Measurements from ENCODE around the gene HDGF.
A peak's percentile ranks its signal among the peaks of the same experiment; 100 is the strongest.

The HDGF gene

GRCh38 chr1:156707417-156708217 is 43.9 kb downstream of the HDGF start:
- POLR2A ChIA-PET: interaction anchor here (1.9 to 9.5 kb wide), 3 partner anchors 18 to 46 kb away, joined by 4 to 120 read pairs (median 72); partner anchors contain the start of genes ISG20L2 and METTL25B
- CTCF ChIA-PET: interaction anchor here (0.6 to 20.6 kb wide), 7 partner anchors 11 to 176 kb away, joined by 3 to 429 read pairs (median 3); partner anchors contain the start of genes ISG20L2, METTL25B and NTRK1
- DNase-seq (ENCODE audit: extremely low spot score): no peak
- TF ChIP-seq FOXM1 (IDR thresholded peaks at IDR 0.05; ENCODE audit: borderline replicate concordance) (no peak), FOXA1 (IDR thresholded peaks at IDR 0.05) (no peak), BHLHE40 (IDR thresholded peaks at IDR 0.05; ENCODE audit: borderline replicate concordance) (no peak), ZNF384 (IDR thresholded peaks at IDR 0.05) (no peak), NFRKB (IDR thresholded peaks at IDR 0.05) (no peak), L3MBTL2 (conservative IDR thresholded peaks at IDR 0.05) (no peak), HDGF (IDR thresholded peaks at IDR 0.05; ENCODE audit: borderline replicate concordance) (no peak), ELF4 (IDR thresholded peaks at IDR 0.05) (no peak), SUZ12 (IDR thresholded peaks at IDR 0.05) (no peak), LEF1 (IDR thresholded peaks at IDR 0.05; ENCODE audit: borderline replicate concordance) (no peak), ARNT (IDR thresholded peaks at IDR 0.05) (no peak), SP1 (IDR thresholded peaks at IDR 0.05) (no peak), TARDBP (IDR thresholded peaks at IDR 0.05) (no peak), CTBP1 (IDR thresholded peaks at IDR 0.05; ENCODE audit: borderline replicate concordance) (no peak), FOXK2 (IDR thresholded peaks at IDR 0.05) (no peak), PKNOX1 (IDR thresholded peaks at IDR 0.05) (no peak)

- DNase-seq (ENCODE audit: extremely low spot score): no peak
- ChIA-PET POLR2A (interaction anchor here (0.6 to 9.5 kb wide), 9 partner anchors 17 to 107 kb away, joined by 3 to 120 read pairs (median 4); partner anchors contain the start of genes ISG20L2, METTL25B, MRPL24 and NES), CTCF (interaction anchor here (0.6 to 20.6 kb wide), 14 partner anchors 9 to 177 kb away, joined by 3 to 429 read pairs (median 5); partner anchors contain the start of genes ISG20L2, METTL25B and NTRK1)
- TF ChIP-seq CTBP1 (IDR thresholded peaks at IDR 0.05; ENCODE audit: borderline replicate concordance): no peak
- no peak for TF ChIP-seq SP1 (IDR thresholded peaks at IDR 0.05)
- no peak for TF ChIP-seq ZNF384 (IDR thresholded peaks at IDR 0.05)
- no peak for TF ChIP-seq NFRKB (IDR thresholded peaks at IDR 0.05)
- TF ChIP-seq TARDBP (IDR thresholded peaks at IDR 0.05): no peak
- no peak for TF ChIP-seq SUZ12 (IDR thresholded peaks at IDR 0.05)
- no peak for TF ChIP-seq PKNOX1 (IDR thresholded peaks at IDR 0.05)
- no peak for TF ChIP-seq FOXA1 (IDR thresholded peaks at IDR 0.05)
- no peak for TF ChIP-seq LEF1 (IDR thresholded peaks at IDR 0.05; ENCODE audit: borderline replicate concordance)
- TF ChIP-seq ELF4 (IDR thresholded peaks at IDR 0.05): no peak
- no peak for TF ChIP-seq HDGF (IDR thresholded peaks at IDR 0.05; ENCODE audit: borderline replicate concordance)
- no peak for TF ChIP-seq ARNT (IDR thresholded peaks at IDR 0.05)
- no peak for TF ChIP-seq L3MBTL2 (conservative IDR thresholded peaks at IDR 0.05)
- no peak for TF ChIP-seq FOXM1 (IDR thresholded peaks at IDR 0.05; ENCODE audit: borderline replicate concordance)
These were observed 44.6 kb downstream of the HDGF start for GRCh38 chr1:156706657-156707416.

- TF ChIP-seq SUZ12 (IDR thresholded peaks at IDR 0.05): no peak
- peak; percentile 47; the same call in 1 of the 2 replicates for TF ChIP-seq PKNOX1 (IDR thresholded peaks at IDR 0.05)
- peak; percentile 50 for TF ChIP-seq L3MBTL2 (conservative IDR thresholded peaks at IDR 0.05)
- TF ChIP-seq LEF1 (IDR thresholded peaks at IDR 0.05; ENCODE audit: borderline replicate concordance): no peak
- peak; percentile 96 for TF ChIP-seq FOXM1 (IDR thresholded peaks at IDR 0.05; ENCODE audit: borderline replicate concordance)
- ChIA-PET POLR2A (interaction anchor here (0.5 to 9.5 kb wide), 14 partner anchors 11 to 108 kb away, joined by 3 to 120 read pairs (median 4); partner anchors contain the start of genes HDGF, ISG20L2, METTL25B and MRPL24), CTCF (interaction anchor here (0.6 to 20.6 kb wide), 21 partner anchors 8 to 477 kb away, joined by 3 to 429 read pairs (median 4); partner anchors contain the start of genes HAPLN2, ISG20L2, METTL25B and NES)
- DNase-seq (ENCODE audit: extremely low spot score): peak; percentile 87
These were observed 45.4 kb downstream of the HDGF start for GRCh38 chr1:156705918-156706656.

GRCh38 chr1:156705321-156705917 is 46.1 kb downstream of the HDGF start, which contains the start of gene CRABP2:
TSS of gene CRABP2 (minus strand) at chr1:156705583. CDS start at chr1:156705446, 137 bp downstream.
- ChIA-PET CTCF (interaction anchor here (0.6 to 20.6 kb wide), 18 partner anchors 8 to 478 kb away, joined by 3 to 429 read pairs (median 4); partner anchors contain the start of genes HAPLN2, ISG20L2, METTL25B and NES), POLR2A (interaction anchor here (0.5 to 9.5 kb wide), 12 partner anchors 11 to 81 kb away, joined by 3 to 120 read pairs (median 4); partner anchors contain the start of genes HDGF, ISG20L2, METTL25B and MRPL24)
- peak; percentile 68 for DNase-seq (ENCODE audit: extremely low spot score)
- TF ChIP-seq FOXK2 (IDR thresholded peaks at IDR 0.05): no peak
